ENCODE results near the gene SDR42E2. TPM values are rescaled to one million over a fixed set of nuclear protein-coding genes. Genes with fewer than 3 reads are reported as not detected.
A peak's percentile ranks its signal among the peaks of the same experiment; 100 is the strongest.

Gene SDR42E2
- total and polyA plus RNA-seq, 10 donors: 0.09 to 0.24 (median 0.14) TPM; not detected in 5

DNA sequence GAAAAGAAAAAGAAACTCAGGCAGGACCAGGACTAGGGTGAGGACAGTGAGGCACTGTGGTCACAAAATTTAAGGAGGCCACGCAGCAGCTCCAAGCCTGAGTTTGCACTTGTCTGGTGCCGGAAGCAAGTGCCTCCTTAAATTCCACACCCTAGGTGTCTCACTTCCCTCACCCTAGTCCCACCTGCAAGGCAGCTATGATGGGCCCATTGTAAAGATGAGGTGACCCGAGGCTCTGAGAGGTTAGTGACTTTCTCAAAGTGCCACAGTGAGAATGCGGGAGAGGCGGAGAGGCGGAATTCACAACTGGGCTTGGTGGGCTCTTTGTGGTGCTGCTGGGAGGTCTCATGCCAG, 22.3 kb downstream of the SDR42E2 start:
- DNase-seq: no peak
- no peaks in the 10 kb centered on the region for H3K9me3 ChIP-seq
- TF ChIP-seq, protein P1, sequence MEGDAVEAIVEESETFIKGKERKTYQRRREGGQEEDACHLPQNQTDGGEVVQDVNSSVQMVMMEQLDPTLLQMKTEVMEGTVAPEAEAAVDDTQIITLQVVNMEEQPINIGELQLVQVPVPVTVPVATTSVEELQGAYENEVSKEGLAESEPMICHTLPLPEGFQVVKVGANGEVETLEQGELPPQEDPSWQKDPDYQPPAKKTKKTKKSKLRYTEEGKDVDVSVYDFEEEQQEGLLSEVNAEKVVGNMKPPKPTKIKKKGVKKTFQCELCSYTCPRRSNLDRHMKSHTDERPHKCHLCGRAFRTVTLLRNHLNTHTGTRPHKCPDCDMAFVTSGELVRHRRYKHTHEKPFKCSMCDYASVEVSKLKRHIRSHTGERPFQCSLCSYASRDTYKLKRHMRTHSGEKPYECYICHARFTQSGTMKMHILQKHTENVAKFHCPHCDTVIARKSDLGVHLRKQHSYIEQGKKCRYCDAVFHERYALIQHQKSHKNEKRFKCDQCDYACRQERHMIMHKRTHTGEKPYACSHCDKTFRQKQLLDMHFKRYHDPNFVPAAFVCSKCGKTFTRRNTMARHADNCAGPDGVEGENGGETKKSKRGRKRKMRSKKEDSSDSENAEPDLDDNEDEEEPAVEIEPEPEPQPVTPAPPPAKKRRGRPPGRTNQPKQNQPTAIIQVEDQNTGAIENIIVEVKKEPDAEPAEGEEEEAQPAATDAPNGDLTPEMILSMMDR (IDR thresholded peaks at IDR 0.05 in 8 of 11, conservative IDR thresholded peaks at IDR 0.05 in 3 of 11): no peak
- no peak for TF ChIP-seq POLR2A (IDR thresholded peaks at IDR 0.05)
- no peak for TF ChIP-seq POLR2AphosphoS5 (IDR thresholded peaks at IDR 0.05)
- 93 to 95% (median 93%) methylated on average over 6 of the region's 6 CpGs for WGBS, 5 donors
- no peak overlapping the region for H3K4me3 ChIP-seq
- no peaks in the 10 kb centered on the region for H3K27me3 ChIP-seq (replicated peaks in 1 of 7)
- H3K4me1 ChIP-seq: peaks cover 15 to 18% (median 16%) of the 10 kb centered on the region in 6 donors
- H3K27ac ChIP-seq: no peak overlapping the region
- intact Hi-C loops (cut with DNase I; ENCODE audit: low total_unique reads): loop anchor here (10.0 kb wide), 1 partner anchor 110 kb away; no protein-coding TSS in a partner anchor
- H3K36me3 ChIP-seq: no peaks in the 10 kb centered on the region

GRCh38 chr16:22186517-22186916, 24.2 kb downstream of the SDR42E2 start:
- H3K36me3 ChIP-seq: no peaks in the 10 kb centered on the region
- peaks cover 17 to 27% (median 23%) of the 10 kb centered on the region in 6 donors for H3K4me1 ChIP-seq
- no peaks in the 10 kb centered on the region for H3K9me3 ChIP-seq
- WGBS, 5 donors: 75 to 92% (median 86%) methylated on average over 3 of the region's 3 CpGs
- H3K4me3 ChIP-seq: no peak overlapping the region
- intact Hi-C loops (cut with DNase I; ENCODE audit: low total_unique reads): loop anchor here (5.0 to 10.0 kb wide), 2 partner anchors 112 to 184 kb away; partner anchors contain the start of gene PDZD9
- TF ChIP-seq POLR2A (IDR thresholded peaks at IDR 0.05) (no peak), POLR2AphosphoS5 (IDR thresholded peaks at IDR 0.05) (no peak)
- TF ChIP-seq, protein P1 (IDR thresholded peaks at IDR 0.05 in 8 of 11, conservative IDR thresholded peaks at IDR 0.05 in 3 of 11): no peak
- H3K27ac ChIP-seq: peak overlapping the region in 1 of 8 donors; percentile 24
- no peak for DNase-seq
- H3K27me3 ChIP-seq (replicated peaks in 1 of 7): no peaks in the 10 kb centered on the region

- H3K4me3 ChIP-seq: no peak overlapping the region
- intact Hi-C loops (cut with DNase I; ENCODE audit: low total_unique reads): loop anchor here (5.0 to 10.0 kb wide), 2 partner anchors 113 to 186 kb away; partner anchors contain the start of gene PDZD9
- H3K4me1 ChIP-seq: peaks cover 29 to 44% (median 40%) of the 10 kb centered on the region in 6 donors
- H3K9me3 ChIP-seq: no peaks in the 10 kb centered on the region
- no peak for DNase-seq
- TF ChIP-seq POLR2A (IDR thresholded peaks at IDR 0.05) (no peak), POLR2AphosphoS5 (IDR thresholded peaks at IDR 0.05) (no peak)
- TF ChIP-seq, protein P1 (IDR thresholded peaks at IDR 0.05 in 8 of 11, conservative IDR thresholded peaks at IDR 0.05 in 3 of 11): no peak
- H3K27ac ChIP-seq: peak overlapping the region; percentile 92 to 100 (median 96)
- 46 to 78% (median 69%) methylated on average over 2 of the region's 2 CpGs for whole genome bisulfite sequencing, 5 donors
- H3K27me3 ChIP-seq (replicated peaks in 1 of 7): no peaks in the 10 kb centered on the region
- no peaks in the 10 kb centered on the region for H3K36me3 ChIP-seq
Observed at GRCh38 chr16:22188267-22188594, 25.9 kb downstream of the SDR42E2 start.

GRCh38 chr16:22188595-22189442, 26.5 kb downstream of the SDR42E2 start:
- H3K36me3 ChIP-seq: no peaks in the 10 kb centered on the region
- peaks cover 29 to 48% (median 42%) of the 10 kb centered on the region in 6 donors for H3K4me1 ChIP-seq
- H3K27me3 ChIP-seq (replicated peaks in 1 of 7): no peaks in the 10 kb centered on the region
- WGBS, 5 donors: 22 to 30% (median 26%) methylated on average over 8 of the region's 8 CpGs
- H3K4me3 ChIP-seq: peak overlapping the region in 4 of 8 donors; percentile 67 to 93 (median 77)
- peak overlapping the region; percentile 92 to 100 (median 96) for H3K27ac ChIP-seq
- H3K9me3 ChIP-seq: no peaks in the 10 kb centered on the region
- peak; percentile 83 for DNase-seq
- TF ChIP-seq POLR2AphosphoS5 (IDR thresholded peaks at IDR 0.05): peak in 1 of 3 donors; percentile 32
- TF ChIP-seq, protein P1 (IDR thresholded peaks at IDR 0.05 in 8 of 11, conservative IDR thresholded peaks at IDR 0.05 in 3 of 11): peak; percentile 74 to 88 (median 80)
- no peak for TF ChIP-seq POLR2A (IDR thresholded peaks at IDR 0.05)
- intact Hi-C loops (cut with DNase I; ENCODE audit: low total_unique reads): loop anchor here (5.0 to 10.0 kb wide), 2 partner anchors 114 to 187 kb away; partner anchors contain the start of gene PDZD9

All from spleen (tissue), 11 donors.